AG04449 (cell line): Measurements from ENCODE around the gene RNF14.

Experiments
- CTCF ChIA-PET: fragments of 350-600 bp; formaldehyde crosslinking; extraction: SDS; loops from one replicate; lab custom pipeline; 2021; ENCODE audit warnings: antibody characterized with exemption; lab: Yijun Ruan, JAX
- POLR2A ChIA-PET: fragments of 400-600, 350-600 bp; formaldehyde crosslinking; extraction: SDS; loops from one replicate; lab custom pipeline; 2020; ENCODE audit warnings: antibody characterized with exemption, inconsistent platforms; lab: Yijun Ruan, JAX
- DNase-seq: peaks from one replicate; pipeline ENCODE4 v3.0.0-alpha.2; 2010; ENCODE audit warnings: low read depth, low spot score
- H3K4me3 ChIP-seq: 2 replicates; pipeline ENCODE4 v1.5.1; 2011; ENCODE audit warnings: low read depth, mild to moderate bottlenecking, control low read depth, low read length
- CTCF ChIP-seq: IDR thresholded peaks from one replicate; pipeline ENCODE4 v1.5.1; 2011; ENCODE audit warnings: mild to moderate bottlenecking, moderate library complexity, low read length, control low read depth, inconsistent platforms; ENCODE audit not compliant: insufficient read depth; ENCODE audit errors: missing control alignments

RNF14 gene

GRCh38 chr5:142016556-142016955 lies 47.7 kb downstream of the RNF14 start:
- H3K4me3 ChIP-seq: no peak overlapping the region
- TF ChIP-seq CTCF: no peak
- DNase-seq: no peak
- ChIA-PET POLR2A (no interaction called here), CTCF (interaction anchor here (0.8 to 8.5 kb wide), 9 partner anchors 8 to 324 kb away, joined by 3 to 128 read pairs (median 5); no protein-coding TSS in a partner anchor)

GRCh38 chr5:142017832-142018427 lies 49.0 kb downstream of the RNF14 start:
- no peak for TF ChIP-seq CTCF

GRCh38 chr5:142020122-142020659 lies 51.3 kb downstream of the RNF14 start:
- ChIA-PET CTCF (interaction anchor here (2.4 kb wide), 1 partner anchor 123 kb away, joined by 7 read pairs; no protein-coding TSS in a partner anchor), POLR2A (no interaction called here)
- H3K4me3 ChIP-seq: no peak overlapping the region

More at GRCh38 chr5:142017832-142018427, 49.0 kb downstream of the RNF14 start:
- no peak for DNase-seq
- ChIA-PET POLR2A (no interaction called here), CTCF (interaction anchor here (1.3 to 1.5 kb wide), 3 partner anchors 9 to 125 kb away, joined by 3 to 5 read pairs (median 4); no protein-coding TSS in a partner anchor)
- no peak overlapping the region for H3K4me3 ChIP-seq

GRCh38 chr5:142023836-142024235 lies 54.9 kb downstream of the RNF14 start:
- no peak overlapping the region for H3K4me3 ChIP-seq
- DNase-seq: no peak
- TF ChIP-seq CTCF: no peak
- ChIA-PET POLR2A (no interaction called here), CTCF (interaction anchor here (1.1 to 3.1 kb wide), 4 partner anchors 9 to 332 kb away, joined by 4 to 32 read pairs (median 6); partner anchors contain the start of gene GNPDA1)

More at GRCh38 chr5:142020122-142020659, 51.3 kb downstream of the RNF14 start:
- TF ChIP-seq CTCF: no peak
- no peak for DNase-seq

GRCh38 chr5:142024771-142025304 lies 55.9 kb downstream of the RNF14 start:
- no peak for TF ChIP-seq CTCF
- POLR2A ChIA-PET: interaction anchor here (0.6 to 1.1 kb wide), 2 partner anchors 13 to 46 kb away, joined by 3 to 5 read pairs; partner anchors contain the start of gene GNPDA1
- CTCF ChIA-PET: interaction anchor here (0.8 to 3.1 kb wide), 8 partner anchors 10 to 333 kb away, joined by 3 to 32 read pairs (median 4); partner anchors contain the start of gene GNPDA1
- peak overlapping the region; percentile 59 for H3K4me3 ChIP-seq
- no peak for DNase-seq

GRCh38 chr5:142025637-142026036 lies 56.7 kb downstream of the RNF14 start:
- DNase-seq: no peak
- CTCF ChIA-PET: interaction anchor here (0.5 to 3.1 kb wide), 5 partner anchors 11 to 122 kb away, joined by 3 to 32 read pairs (median 3); partner anchors contain the start of gene GNPDA1
- no peak for TF ChIP-seq CTCF
- POLR2A ChIA-PET: no interaction called here
- H3K4me3 ChIP-seq: no peak overlapping the region
